Astrocyte of the spinal cord (primary cell): ENCODE results near the gene STAB2.

Experiments
- DNase-seq: peaks from one replicate; pipeline ENCODE4 v3.0.0; 2011; ENCODE audit warnings: low read depth, low spot score
- H3K4me3 ChIP-seq: 2 replicates; pipeline ENCODE4 v1.5.1; 2011; ENCODE audit warnings: low read depth, mild to moderate bottlenecking, low read length, moderate library complexity
- CTCF ChIP-seq: IDR thresholded peaks from 2 replicates; pipeline ENCODE4 v1.5.1; 2012; ENCODE audit warnings: low read depth, mild to moderate bottlenecking, low read length, inconsistent platforms
- in situ Hi-C: cut with HindIII; loops from 2 replicates; pipeline ENCODE4 v1.10.0; 2017; ENCODE audit warnings: low sequenced_read_pairs

Gene STAB2, protein sequence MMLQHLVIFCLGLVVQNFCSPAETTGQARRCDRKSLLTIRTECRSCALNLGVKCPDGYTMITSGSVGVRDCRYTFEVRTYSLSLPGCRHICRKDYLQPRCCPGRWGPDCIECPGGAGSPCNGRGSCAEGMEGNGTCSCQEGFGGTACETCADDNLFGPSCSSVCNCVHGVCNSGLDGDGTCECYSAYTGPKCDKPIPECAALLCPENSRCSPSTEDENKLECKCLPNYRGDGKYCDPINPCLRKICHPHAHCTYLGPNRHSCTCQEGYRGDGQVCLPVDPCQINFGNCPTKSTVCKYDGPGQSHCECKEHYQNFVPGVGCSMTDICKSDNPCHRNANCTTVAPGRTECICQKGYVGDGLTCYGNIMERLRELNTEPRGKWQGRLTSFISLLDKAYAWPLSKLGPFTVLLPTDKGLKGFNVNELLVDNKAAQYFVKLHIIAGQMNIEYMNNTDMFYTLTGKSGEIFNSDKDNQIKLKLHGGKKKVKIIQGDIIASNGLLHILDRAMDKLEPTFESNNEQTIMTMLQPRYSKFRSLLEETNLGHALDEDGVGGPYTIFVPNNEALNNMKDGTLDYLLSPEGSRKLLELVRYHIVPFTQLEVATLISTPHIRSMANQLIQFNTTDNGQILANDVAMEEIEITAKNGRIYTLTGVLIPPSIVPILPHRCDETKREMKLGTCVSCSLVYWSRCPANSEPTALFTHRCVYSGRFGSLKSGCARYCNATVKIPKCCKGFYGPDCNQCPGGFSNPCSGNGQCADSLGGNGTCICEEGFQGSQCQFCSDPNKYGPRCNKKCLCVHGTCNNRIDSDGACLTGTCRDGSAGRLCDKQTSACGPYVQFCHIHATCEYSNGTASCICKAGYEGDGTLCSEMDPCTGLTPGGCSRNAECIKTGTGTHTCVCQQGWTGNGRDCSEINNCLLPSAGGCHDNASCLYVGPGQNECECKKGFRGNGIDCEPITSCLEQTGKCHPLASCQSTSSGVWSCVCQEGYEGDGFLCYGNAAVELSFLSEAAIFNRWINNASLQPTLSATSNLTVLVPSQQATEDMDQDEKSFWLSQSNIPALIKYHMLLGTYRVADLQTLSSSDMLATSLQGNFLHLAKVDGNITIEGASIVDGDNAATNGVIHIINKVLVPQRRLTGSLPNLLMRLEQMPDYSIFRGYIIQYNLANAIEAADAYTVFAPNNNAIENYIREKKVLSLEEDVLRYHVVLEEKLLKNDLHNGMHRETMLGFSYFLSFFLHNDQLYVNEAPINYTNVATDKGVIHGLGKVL (N-terminal part only)

DNA sequence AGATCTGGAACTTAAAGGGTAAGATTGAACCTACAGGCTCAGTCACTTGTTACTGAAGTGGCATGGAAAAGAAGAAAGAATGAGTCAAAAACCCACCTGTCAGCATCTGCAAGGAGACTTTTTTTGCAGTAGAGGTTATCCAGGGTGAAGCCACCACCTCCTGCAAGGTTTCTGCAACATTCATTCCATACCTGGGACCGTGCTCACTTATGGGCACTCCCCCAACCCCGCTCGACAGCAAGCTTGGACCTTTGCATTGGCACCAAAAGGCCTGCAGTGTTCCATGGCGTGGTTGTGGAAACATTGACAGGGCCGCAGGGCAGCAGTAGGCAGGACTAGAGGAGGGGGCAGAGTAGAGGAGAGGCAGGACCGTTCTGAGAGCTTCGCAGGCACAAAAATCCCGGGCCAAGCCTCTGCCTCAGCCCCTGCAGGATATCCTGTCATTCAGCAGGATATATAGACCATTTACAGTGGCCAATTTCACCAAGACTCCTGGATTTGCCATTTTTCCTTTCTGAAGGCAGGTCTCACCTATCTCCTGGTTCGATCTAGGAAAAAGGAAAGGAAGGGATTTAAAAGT is at the start of gene STAB2:
TSS of gene STAB2 (plus strand) at position 483 of the 580 bp plus-strand sequence. CDS start 204 bp downstream, outside the sequence.
- no peak for DNase-seq
- TF ChIP-seq CTCF = no peak
- H3K4me3 ChIP-seq = no peak within 1 kb of the TSS
- in situ Hi-C loops = no loop called here

- no peak for TF ChIP-seq CTCF
- H3K4me3 ChIP-seq = no peak overlapping the region
- in situ Hi-C loops = no loop called here
- DNase-seq = no peak
These were observed 48.7 kb upstream of the STAB2 start for GRCh38 chr12:103538397-103538796.

- no peak for DNase-seq
- in situ Hi-C loops = no loop called here
- H3K4me3 ChIP-seq = no peak overlapping the region
- no peak for TF ChIP-seq CTCF
These were observed 46.8 kb upstream of the STAB2 start for GRCh38 chr12:103540319-103540718.

GRCh38 chr12:103542078-103542477 is 45.0 kb upstream of the STAB2 start:
- H3K4me3 ChIP-seq = no peak overlapping the region
- DNase-seq = no peak
- TF ChIP-seq CTCF = no peak
- in situ Hi-C loops = no loop called here

- in situ Hi-C loops = no loop called here
- TF ChIP-seq CTCF = no peak
- H3K4me3 ChIP-seq = no peak overlapping the region
- DNase-seq = no peak
These were observed 40.1 kb upstream of the STAB2 start for GRCh38 chr12:103546959-103547358.

- no peak overlapping the region for H3K4me3 ChIP-seq
- in situ Hi-C loops = no loop called here
- no peak for DNase-seq
- no peak for TF ChIP-seq CTCF
These were observed 39.7 kb upstream of the STAB2 start for GRCh38 chr12:103547376-103547775.
